HCT116 (cell line): ENCODE data around the gene TRIM64.

Experiments used
- EGR1 ChIP-seq: IDR thresholded peaks from 2 replicates; pipeline ENCODE4 v1.6.1; 2012; ENCODE audit warnings: low read depth
- EZH2 ChIP-seq: fragments of 200-600 bp; sonication (generic); IDR thresholded peaks from 2 replicates; pipeline ENCODE4 v1.6.1; 2017; ENCODE audit warnings: antibody characterized with exemption, mixed run types
- POLR2AphosphoS5 ChIP-seq: IDR thresholded peaks from 2 replicates; pipeline ENCODE4 v1.6.1; 2011; ENCODE audit warnings: mild to moderate bottlenecking, low read depth, low read length, moderate library complexity
- YY1 ChIP-seq: IDR thresholded peaks from 2 replicates; pipeline ENCODE4 v1.6.1; 2011; ENCODE audit warnings: low read length, low read depth, moderate library complexity, mild to moderate bottlenecking; ENCODE audit not compliant: insufficient replicate concordance; ENCODE audit errors: extremely low read depth
- TF ChIP-seq, protein P1 (sequence below), 3 experiments: fragments of 200-600 bp in 1 of 3; sonication (generic) in 1 of 3; IDR thresholded peaks in 2 of 3; conservative IDR thresholded peaks in 1 of 3; 2 replicates each; pipeline ENCODE4 v1.5.1; 2012 to 2017; ENCODE audit warnings: low read depth in 2 of 3, low read length in 2 of 3, antibody characterized with exemption in 1 of 3, borderline replicate concordance in 1 of 3, control low read depth in 1 of 3, mild to moderate bottlenecking in 1 of 3, mixed read lengths in 1 of 3, mixed run types in 1 of 3, moderate library complexity in 1 of 3; ENCODE audit not compliant: insufficient read depth in 1 of 3

DNA sequence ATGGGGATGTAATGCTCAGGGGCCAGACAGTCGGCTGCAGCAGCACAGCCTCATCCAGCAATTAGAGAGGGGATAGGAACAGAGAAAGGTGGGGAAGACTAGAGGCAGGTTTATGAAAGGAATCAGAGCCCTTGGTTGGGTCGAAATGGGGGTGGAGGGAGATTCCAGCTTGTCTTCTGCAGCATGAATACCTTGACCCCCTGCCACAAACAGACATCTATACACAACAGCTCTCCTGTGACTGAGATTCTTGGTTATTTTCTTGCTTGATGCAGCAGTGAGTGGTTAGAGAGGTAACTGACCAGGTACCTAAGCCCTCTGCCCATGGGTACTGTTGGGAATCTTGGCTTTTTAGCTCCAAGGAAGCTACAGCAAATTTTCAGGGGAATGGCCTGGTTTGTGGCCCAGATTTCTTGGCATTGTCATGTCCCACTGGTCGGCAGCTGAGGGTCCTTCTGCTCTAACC is 43.6 kb upstream of the TRIM64 start, which contains the start of gene TRIM49D1:
- TF ChIP-seq, protein P1, sequence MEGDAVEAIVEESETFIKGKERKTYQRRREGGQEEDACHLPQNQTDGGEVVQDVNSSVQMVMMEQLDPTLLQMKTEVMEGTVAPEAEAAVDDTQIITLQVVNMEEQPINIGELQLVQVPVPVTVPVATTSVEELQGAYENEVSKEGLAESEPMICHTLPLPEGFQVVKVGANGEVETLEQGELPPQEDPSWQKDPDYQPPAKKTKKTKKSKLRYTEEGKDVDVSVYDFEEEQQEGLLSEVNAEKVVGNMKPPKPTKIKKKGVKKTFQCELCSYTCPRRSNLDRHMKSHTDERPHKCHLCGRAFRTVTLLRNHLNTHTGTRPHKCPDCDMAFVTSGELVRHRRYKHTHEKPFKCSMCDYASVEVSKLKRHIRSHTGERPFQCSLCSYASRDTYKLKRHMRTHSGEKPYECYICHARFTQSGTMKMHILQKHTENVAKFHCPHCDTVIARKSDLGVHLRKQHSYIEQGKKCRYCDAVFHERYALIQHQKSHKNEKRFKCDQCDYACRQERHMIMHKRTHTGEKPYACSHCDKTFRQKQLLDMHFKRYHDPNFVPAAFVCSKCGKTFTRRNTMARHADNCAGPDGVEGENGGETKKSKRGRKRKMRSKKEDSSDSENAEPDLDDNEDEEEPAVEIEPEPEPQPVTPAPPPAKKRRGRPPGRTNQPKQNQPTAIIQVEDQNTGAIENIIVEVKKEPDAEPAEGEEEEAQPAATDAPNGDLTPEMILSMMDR (IDR thresholded peaks at IDR 0.05 in 2 of 3, conservative IDR thresholded peaks at IDR 0.05 in 1 of 3; ENCODE audit: borderline replicate concordance in 1 of 3, insufficient read depth in 1 of 3, low read depth in 2 of 3, low read length in 2 of 3): no peak
- TF ChIP-seq POLR2AphosphoS5 (no peak), EZH2 (no peak), YY1 (no peak), EGR1 (no peak)
